ENCODE results near the gene DMAP1. TPM values are rescaled to one million over a fixed set of nuclear protein-coding genes. Genes with fewer than 3 reads are reported as not detected.
"Not testable (repeated sequence)": the region's sequence is repeated elsewhere in the genome, so short reads cannot be mapped to it uniquely, and the experiment has no call there.

Gene DMAP1
- total RNA-seq = 39.3 and 49.4 TPM in 2 replicates

- peak within 1 kb of the TSS; percentile 89 for H3K4me3 ChIP-seq (ENCODE audit: low read depth, low read length)
- DNase-seq (ENCODE audit: low read depth) = peak; percentile 33
- TF ChIP-seq CTCF (conservative IDR thresholded peaks at IDR 0.05; ENCODE audit: low read depth, low read length) = no peak
These were observed at the start of gene DMAP1 for GRCh38 chr1:44213222-44214112. Gene DMAP1, plus strand, starts transcription at chr1:44213471. Its CDS starts 283 bp downstream, at chr1:44213754.

GRCh38 chr1:44168520-44169098 lies 44.7 kb upstream of the DMAP1 start:
- no peak for TF ChIP-seq CTCF (conservative IDR thresholded peaks at IDR 0.05; ENCODE audit: low read depth, low read length)

GRCh38 chr1:44170281-44170823 lies 42.9 kb upstream of the DMAP1 start:
- no peak overlapping the region for H3K4me3 ChIP-seq (ENCODE audit: low read depth, low read length)

More at GRCh38 chr1:44168520-44169098, 44.7 kb upstream of the DMAP1 start:
- no peak for DNase-seq (ENCODE audit: low read depth)
- no peak overlapping the region for H3K4me3 ChIP-seq (ENCODE audit: low read depth, low read length)

GRCh38 chr1:44174630-44175029 lies 38.6 kb upstream of the DMAP1 start:
- DNase-seq (ENCODE audit: low read depth) = no peak
- no peak for TF ChIP-seq CTCF (conservative IDR thresholded peaks at IDR 0.05; ENCODE audit: low read depth, low read length)
- no peak overlapping the region for H3K4me3 ChIP-seq (ENCODE audit: low read depth, low read length)

More at GRCh38 chr1:44170281-44170823, 42.9 kb upstream of the DMAP1 start:
- TF ChIP-seq CTCF (conservative IDR thresholded peaks at IDR 0.05; ENCODE audit: low read depth, low read length) = peak; percentile 24
- no peak for DNase-seq (ENCODE audit: low read depth)

- no peak for TF ChIP-seq CTCF (conservative IDR thresholded peaks at IDR 0.05; ENCODE audit: low read depth, low read length)
- no peak overlapping the region for H3K4me3 ChIP-seq (ENCODE audit: low read depth, low read length)
- no peak for DNase-seq (ENCODE audit: low read depth)
These were observed 12.9 kb upstream of the DMAP1 start for GRCh38 chr1:44200336-44200735.

GRCh38 chr1:44206545-44206944 lies 6.7 kb upstream of the DMAP1 start:
- H3K4me3 ChIP-seq (ENCODE audit: low read depth, low read length); DNase-seq (ENCODE audit: low read depth): not testable (repeated sequence)

GRCh38 chr1:44208226-44208625 lies 5.0 kb upstream of the DMAP1 start:
- H3K4me3 ChIP-seq (ENCODE audit: low read depth, low read length) = no peak overlapping the region
- TF ChIP-seq CTCF (conservative IDR thresholded peaks at IDR 0.05; ENCODE audit: low read depth, low read length) = no peak
- DNase-seq (ENCODE audit: low read depth) = peak; percentile 29
